ENCODE results near the gene SMIM13. TPM values are rescaled to one million over a fixed set of nuclear protein-coding genes. Genes with fewer than 3 reads are reported as not detected.

Gene SMIM13
- total and polyA plus RNA-seq, 12 donors = 3.0 to 14.6 (median 11.5) TPM

GRCh38 chr6:11128608-11129007 lies 35.0 kb downstream of the SMIM13 start:
- ATAC-seq (peak in 6 of 8 donors; percentile 38 to 86 (median 74)), DNase-seq (no peak)
- WGBS, 2 donors = 50 to 64% methylated on average over 2 of the region's 2 CpGs
- intact Hi-C loops (cut with DNase I) = no loop called here
- TF ChIP-seq CTCF (IDR thresholded peaks at IDR 0.05) = no peak
- Histone ChIP-seq H3K4me3 (peak overlapping the region in 1 of 10 donors; percentile 12), H3K36me3 (no peaks in the 10 kb centered on the region), H3K9me3 (no peaks in the 10 kb centered on the region), H3K27me3 (no peaks in the 10 kb centered on the region), H3K27ac (no peak overlapping the region), H3K4me1 (peaks cover 0 to 35% (median 9%) of the 10 kb centered on the region in 9 donors)

GRCh38 chr6:11129908-11130565 lies 36.4 kb downstream of the SMIM13 start:
- H3K4me3 ChIP-seq = no peak overlapping the region
- no peak for TF ChIP-seq CTCF (IDR thresholded peaks at IDR 0.05)
- no peaks in the 10 kb centered on the region for H3K27me3 ChIP-seq
- 72 to 92% methylated on average over 1 of the region's 1 CpG for WGBS, 2 donors
- H3K4me1 ChIP-seq = peaks cover 0 to 35% (median 9%) of the 10 kb centered on the region in 9 donors
- no peak for ATAC-seq
- no peak overlapping the region for H3K27ac ChIP-seq
- no peaks in the 10 kb centered on the region for H3K9me3 ChIP-seq
- peaks cover 0 to 8% (median 0%) of the 10 kb centered on the region in 9 donors for H3K36me3 ChIP-seq
- intact Hi-C loops (cut with DNase I) = no loop called here
- DNase-seq = no peak

GRCh38 chr6:11130605-11131004 lies 37.0 kb downstream of the SMIM13 start:
- Histone ChIP-seq H3K9me3 (no peaks in the 10 kb centered on the region), H3K4me1 (peaks cover 0 to 35% (median 9%) of the 10 kb centered on the region in 9 donors), H3K4me3 (no peak overlapping the region), H3K36me3 (peaks cover 0 to 14% (median 0%) of the 10 kb centered on the region in 9 donors), H3K27me3 (no peaks in the 10 kb centered on the region), H3K27ac (no peak overlapping the region)
- intact Hi-C loops (cut with DNase I) = no loop called here
- no peak for ATAC-seq
- no peak for TF ChIP-seq CTCF (IDR thresholded peaks at IDR 0.05)
- DNase-seq = no peak

DNA sequence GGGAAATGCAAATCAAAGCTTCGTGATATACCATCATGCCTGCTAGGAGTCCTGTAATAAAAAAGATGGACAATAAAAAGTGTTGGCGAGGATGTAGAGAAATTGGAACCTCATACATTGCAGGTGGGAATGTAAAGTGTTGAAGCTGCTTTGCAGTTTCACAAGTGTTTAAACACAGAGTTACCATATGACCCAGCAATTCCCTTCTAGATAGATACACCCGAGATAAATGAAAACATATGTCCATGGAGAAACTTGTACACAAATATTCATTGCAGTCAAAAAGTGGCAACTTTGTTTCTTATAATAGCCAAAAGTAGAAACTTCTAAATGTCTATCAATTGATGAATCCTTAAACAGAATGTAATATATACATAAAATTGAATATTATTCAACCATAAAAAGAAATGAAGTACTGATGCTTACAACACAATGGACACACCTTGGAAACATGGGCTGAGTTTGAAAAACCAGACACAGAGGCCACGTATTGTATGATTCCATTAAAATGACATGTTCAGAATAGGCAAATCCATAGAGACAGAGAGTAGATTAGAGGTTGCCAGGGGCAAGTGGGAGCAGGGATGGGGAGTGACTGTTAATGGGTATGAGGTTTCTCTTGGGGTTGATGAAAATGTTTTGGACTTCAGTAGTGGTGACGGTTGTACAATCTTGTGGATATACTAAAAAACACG lies 38.7 kb downstream of the SMIM13 start:
- H3K27me3 ChIP-seq = no peaks in the 10 kb centered on the region
- intact Hi-C loops (cut with DNase I) = no loop called here
- H3K27ac ChIP-seq = no peak overlapping the region
- DNase-seq (no peak), ATAC-seq (no peak)
- H3K4me1 ChIP-seq = peaks cover 0 to 35% (median 9%) of the 10 kb centered on the region in 9 donors
- peaks cover 0 to 23% (median 0%) of the 10 kb centered on the region in 9 donors for H3K36me3 ChIP-seq
- TF ChIP-seq CTCF (IDR thresholded peaks at IDR 0.05) = no peak
- H3K9me3 ChIP-seq = no peaks in the 10 kb centered on the region
- no peak overlapping the region for H3K4me3 ChIP-seq
- WGBS, 2 donors = 88 to 91% methylated on average over 6 of the region's 6 CpGs

Measured in heart right ventricle (tissue), 16 donors.